CD4-positive, alpha-beta T cell (primary cell): ENCODE measurements around the gene RANBP10. TPM values are rescaled to one million over a fixed set of nuclear protein-coding genes. Genes with fewer than 3 reads are reported as not detected.

Experiments
- ATAC-seq: fragments of 200-7000 bp; cut with Tn5 transposase; one replicate; pipeline ENCODE4 v1.10.0; 2022; ENCODE audit warnings: mild to moderate bottlenecking; ENCODE audit not compliant: poor library complexity
- CTCF ChIA-PET: fragments of 350-600 bp; sonication (Branson Sonifier 250); formaldehyde crosslinking; loops from one replicate; lab custom pipeline; 2021; ENCODE audit warnings: antibody characterized with exemption, inconsistent platforms; lab: Charles Lee
- POLR2A ChIA-PET: fragments of 350-600 bp; sonication (Branson Sonifier 250); formaldehyde crosslinking; loops from one replicate; lab custom pipeline; 2021; ENCODE audit warnings: antibody characterized with exemption, inconsistent platforms; lab: Charles Lee
- DNase-seq, 14 experiments: peaks; one replicate each; pipeline ENCODE4 v3.0.0-alpha.2; 2013 to 2020; ENCODE audit warnings: mixed read lengths in 2 of 14
- H3K27ac ChIP-seq, 2 donors: one replicate each; pipeline versions ENCODE4 v1.5.1 to v1.7.0; 2013; ENCODE audit warnings: low read length in 2 of 2, low read depth in 1 of 2, mild to moderate bottlenecking in 1 of 2
- H3K27me3 ChIP-seq, 2 experiments: 1 replicate in 1 of 2; 2 replicates in 1 of 2; pipeline versions ENCODE4 v1.6.1 to v1.7.0; 2013; ENCODE audit warnings: low read length in 2 of 2, control low read depth in 1 of 2, mild to moderate bottlenecking in 1 of 2, moderate library complexity in 1 of 2; ENCODE audit not compliant: insufficient read depth in 2 of 2, control insufficient read depth in 1 of 2
- H3K36me3 ChIP-seq: one replicate; pipeline ENCODE4 v1.6.1; 2013; ENCODE audit warnings: low read length, control low read depth; ENCODE audit not compliant: insufficient read depth
- H3K4me1 ChIP-seq: one replicate; pipeline ENCODE4 v1.6.1; 2013; ENCODE audit warnings: low read length, control low read depth; ENCODE audit not compliant: insufficient read depth
- H3K4me3 ChIP-seq: one replicate; pipeline ENCODE4 v1.5.1; 2013; ENCODE audit warnings: mild to moderate bottlenecking, low read length, moderate library complexity
- H3K9me3 ChIP-seq, 2 experiments: 1 replicate in 1 of 2; 2 replicates in 1 of 2; pipeline versions ENCODE4 v1.6.1 to v1.7.0; 2013; ENCODE audit warnings: low read length in 2 of 2, mild to moderate bottlenecking in 2 of 2, control low read depth in 1 of 2, moderate library complexity in 1 of 2; ENCODE audit not compliant: control insufficient read depth in 1 of 2, insufficient read depth in 1 of 2
- H3K27ac Mint-ChIP-seq: one replicate; pipeline ENCODE4 v1.8.0; 2020; ENCODE audit warnings: mixed read lengths
- H3K27me3 Mint-ChIP-seq: one replicate; pipeline ENCODE4 v1.8.0; 2021; ENCODE audit warnings: mixed read lengths
- H3K36me3 Mint-ChIP-seq: one replicate; pipeline ENCODE4 v1.8.0; 2021; ENCODE audit warnings: low read depth, mixed read lengths
- H3K4me1 Mint-ChIP-seq: one replicate; pipeline ENCODE4 v1.8.0; 2021; ENCODE audit warnings: low read depth, mixed read lengths
- H3K4me3 Mint-ChIP-seq: one replicate; pipeline ENCODE4 v1.8.0; 2020; ENCODE audit warnings: mild to moderate bottlenecking, mixed read lengths
- H3K9me3 Mint-ChIP-seq: one replicate; pipeline ENCODE4 v1.8.0; 2020; ENCODE audit warnings: mixed read lengths
- intact Hi-C, 2 experiments: fragments of 100-400 bp; cut with DNase I in 1 of 2; cut with micrococcal nuclease in 1 of 2; formaldehyde crosslinking; loops; one replicate each; pipeline versions ENCODE4 v1.15.1 to v1.9.0; 2023 to 2025; cut with DNase I, micrococcal nuclease
- total RNA-seq, 174 experiments: library from RNA in 2 of 174; stranded (reverse) in 2 of 174; gene quantifications; one replicate each; pipeline ENCODE4 v1.2.3 and lab custom pipeline; 2021 to 2026
- TF ChIP-seq, protein P1 (sequence below): fragments of 200-600 bp; IDR thresholded peaks from one replicate; pipeline ENCODE4 v1.8.0; 2022; ENCODE audit warnings: antibody characterized with exemption, mild to moderate bottlenecking

RANBP10 gene
- total RNA-seq, 2 experiments from 2014 or later, result 12.0 to 13.6 TPM

DNA sequence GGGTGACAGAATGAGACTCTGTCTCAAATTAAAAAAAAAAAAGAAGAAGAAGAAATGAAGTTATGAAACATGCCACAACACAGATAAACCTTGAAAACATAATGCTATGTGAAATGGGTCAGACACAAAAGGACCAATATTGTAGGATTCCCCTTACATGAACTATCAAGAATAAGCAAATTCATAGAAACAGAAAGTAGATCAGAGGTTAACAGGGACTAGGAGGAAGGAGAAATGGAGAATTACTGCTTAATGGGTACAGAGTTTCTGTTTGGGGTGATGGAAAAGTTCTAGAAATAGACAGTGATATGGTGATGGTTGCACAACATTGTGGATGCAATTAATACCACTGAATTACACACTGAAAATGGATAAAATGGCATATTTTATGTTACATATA is 16.3 kb downstream of the RANBP10 start:
- no peak overlapping the region for H3K27ac ChIP-seq
- Mint-ChIP-seq H3K36me3 (no peaks in the 10 kb centered on the region), H3K27ac (no peak overlapping the region), H3K27me3 (no peaks in the 10 kb centered on the region), H3K9me3 (no peaks in the 10 kb centered on the region), H3K4me1 (peaks cover 6% of the 10 kb centered on the region), H3K4me3 (no peak overlapping the region)
- H3K9me3 ChIP-seq, result no peaks in the 10 kb centered on the region
- peaks cover 5% of the 10 kb centered on the region for H3K36me3 ChIP-seq
- TF ChIP-seq, protein P1, sequence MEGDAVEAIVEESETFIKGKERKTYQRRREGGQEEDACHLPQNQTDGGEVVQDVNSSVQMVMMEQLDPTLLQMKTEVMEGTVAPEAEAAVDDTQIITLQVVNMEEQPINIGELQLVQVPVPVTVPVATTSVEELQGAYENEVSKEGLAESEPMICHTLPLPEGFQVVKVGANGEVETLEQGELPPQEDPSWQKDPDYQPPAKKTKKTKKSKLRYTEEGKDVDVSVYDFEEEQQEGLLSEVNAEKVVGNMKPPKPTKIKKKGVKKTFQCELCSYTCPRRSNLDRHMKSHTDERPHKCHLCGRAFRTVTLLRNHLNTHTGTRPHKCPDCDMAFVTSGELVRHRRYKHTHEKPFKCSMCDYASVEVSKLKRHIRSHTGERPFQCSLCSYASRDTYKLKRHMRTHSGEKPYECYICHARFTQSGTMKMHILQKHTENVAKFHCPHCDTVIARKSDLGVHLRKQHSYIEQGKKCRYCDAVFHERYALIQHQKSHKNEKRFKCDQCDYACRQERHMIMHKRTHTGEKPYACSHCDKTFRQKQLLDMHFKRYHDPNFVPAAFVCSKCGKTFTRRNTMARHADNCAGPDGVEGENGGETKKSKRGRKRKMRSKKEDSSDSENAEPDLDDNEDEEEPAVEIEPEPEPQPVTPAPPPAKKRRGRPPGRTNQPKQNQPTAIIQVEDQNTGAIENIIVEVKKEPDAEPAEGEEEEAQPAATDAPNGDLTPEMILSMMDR, result no peak
- ATAC-seq, result no peak
- H3K4me3 ChIP-seq, result no peak overlapping the region
- ChIA-PET POLR2A (no interaction called here), CTCF (no interaction called here)
- no peaks in the 10 kb centered on the region for H3K27me3 ChIP-seq
- peaks cover 2% of the 10 kb centered on the region for H3K4me1 ChIP-seq
- no peak for DNase-seq
- intact Hi-C loops, result no loop called here

DNA sequence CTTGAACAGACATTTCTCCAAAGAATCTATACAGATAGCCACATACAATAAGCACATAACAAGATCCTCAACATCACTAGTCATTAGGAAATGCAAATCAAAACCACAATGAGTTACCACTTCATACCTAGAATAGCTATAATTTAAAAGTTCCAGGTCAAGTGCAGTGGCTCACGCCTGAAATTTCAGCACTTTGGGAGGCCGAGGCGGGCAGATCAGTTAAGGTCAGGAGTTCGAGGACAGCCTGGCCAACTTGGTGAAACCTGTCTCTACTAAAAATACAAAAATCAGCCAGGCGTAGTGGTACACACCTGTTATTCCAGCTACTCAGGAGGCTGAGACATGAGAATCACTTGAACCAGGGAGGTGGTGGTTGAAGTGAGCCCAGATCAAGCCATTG is 19.9 kb downstream of the RANBP10 start:
- ChIA-PET CTCF (interaction anchor here (0.7 kb wide), 1 partner anchor 20 kb away, joined by 3 read pairs; the partner anchor contains the start of gene TSNAXIP1), POLR2A (no interaction called here)
- Histone ChIP-seq H3K36me3 (peaks cover 4% of the 10 kb centered on the region), H3K27ac (no peak overlapping the region), H3K4me3 (no peak overlapping the region), H3K4me1 (peaks cover 12% of the 10 kb centered on the region), H3K9me3 (no peaks in the 10 kb centered on the region), H3K27me3 (no peaks in the 10 kb centered on the region)
- H3K4me1 Mint-ChIP-seq, result peaks cover 17% of the 10 kb centered on the region
- no peak overlapping the region for H3K27ac Mint-ChIP-seq
- H3K36me3 Mint-ChIP-seq, result peaks cover 2% of the 10 kb centered on the region
- no peaks in the 10 kb centered on the region for H3K9me3 Mint-ChIP-seq
- no peak overlapping the region for H3K4me3 Mint-ChIP-seq
- intact Hi-C loops, result no loop called here
- TF ChIP-seq, protein P1, result no peak
- H3K27me3 Mint-ChIP-seq, result no peaks in the 10 kb centered on the region
- DNase-seq, result no peak
- no peak for ATAC-seq

DNA sequence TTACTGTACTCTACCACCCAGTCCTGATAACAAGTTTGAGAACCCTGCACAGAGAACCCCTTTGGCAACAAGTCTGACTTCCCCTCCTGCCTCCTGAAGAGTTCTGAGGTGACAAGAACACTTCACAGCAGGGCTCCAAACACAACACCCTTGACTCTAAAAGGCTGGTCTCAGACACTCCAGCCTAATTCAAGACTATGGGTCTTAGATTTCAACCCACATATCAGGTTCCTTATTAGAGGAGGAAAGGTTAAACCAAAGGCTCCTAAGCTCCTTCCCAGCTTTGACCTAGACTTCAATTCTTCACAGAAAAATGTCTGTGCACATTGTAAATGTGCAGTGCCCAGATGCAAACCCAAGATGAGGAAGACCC is 23.0 kb downstream of the RANBP10 start:
- Histone ChIP-seq H3K27ac (no peak overlapping the region), H3K9me3 (no peaks in the 10 kb centered on the region), H3K4me1 (peaks cover 25% of the 10 kb centered on the region), H3K36me3 (peaks cover 2% of the 10 kb centered on the region), H3K27me3 (no peaks in the 10 kb centered on the region), H3K4me3 (no peak overlapping the region)
- peak overlapping the region; percentile 51 for H3K27ac Mint-ChIP-seq
- ChIA-PET POLR2A (no interaction called here), CTCF (interaction anchor here (1.2 kb wide), 1 partner anchor 33 kb away, joined by 3 read pairs; no protein-coding TSS in a partner anchor)
- intact Hi-C loops, result no loop called here
- TF ChIP-seq, protein P1, result no peak
- peaks cover 6% of the 10 kb centered on the region for H3K36me3 Mint-ChIP-seq
- no peak overlapping the region for H3K4me3 Mint-ChIP-seq
- H3K4me1 Mint-ChIP-seq, result peaks cover 34% of the 10 kb centered on the region
- DNase-seq, result no peak
- ATAC-seq, result no peak
- no peaks in the 10 kb centered on the region for H3K9me3 Mint-ChIP-seq
- no peaks in the 10 kb centered on the region for H3K27me3 Mint-ChIP-seq
